ENCODE data around the gene IGF2R.
"Not testable (repeated sequence)": the region's sequence is repeated elsewhere in the genome, so short reads cannot be mapped to it uniquely, and the experiment has no call there.

IGF2R gene

GRCh38 chr6:159968295-159969203 is at the start of gene IGF2R:
TSS of gene IGF2R (plus strand) at chr6:159969082. CDS start at chr6:159969247, 165 bp downstream.
- peak within 1 kb of the TSS; percentile 75 for H3K4me3 ChIP-seq (ENCODE audit: low read depth, low read length)
- DNase-seq (ENCODE audit: low read depth): peak; percentile 70

- no peak overlapping the region for H3K4me3 ChIP-seq (ENCODE audit: low read depth, low read length)
- DNase-seq (ENCODE audit: low read depth): no peak
These were observed 49.1 kb upstream of the IGF2R start for GRCh38 chr6:159919800-159920199.

GRCh38 chr6:159924150-159924549 is 44.7 kb upstream of the IGF2R start:
- DNase-seq (ENCODE audit: low read depth); H3K4me3 ChIP-seq (ENCODE audit: low read depth, low read length): not testable (repeated sequence)

GRCh38 chr6:159926542-159927203 is 42.2 kb upstream of the IGF2R start:
- no peak for DNase-seq (ENCODE audit: low read depth)
- H3K4me3 ChIP-seq (ENCODE audit: low read depth, low read length): no peak overlapping the region

- no peak overlapping the region for H3K4me3 ChIP-seq (ENCODE audit: low read depth, low read length)
- no peak for DNase-seq (ENCODE audit: low read depth)
These were observed 39.1 kb upstream of the IGF2R start for GRCh38 chr6:159929819-159930218.

- H3K4me3 ChIP-seq (ENCODE audit: low read depth, low read length): no peak overlapping the region
- DNase-seq (ENCODE audit: low read depth): no peak
These were observed 37.8 kb upstream of the IGF2R start for GRCh38 chr6:159931112-159931511.

GRCh38 chr6:159931846-159932245 is 37.0 kb upstream of the IGF2R start:
- H3K4me3 ChIP-seq (ENCODE audit: low read depth, low read length): no peak overlapping the region
- no peak for DNase-seq (ENCODE audit: low read depth)

- DNase-seq (ENCODE audit: low read depth): no peak
These were observed 35.8 kb upstream of the IGF2R start for GRCh38 chr6:159933077-159933476.

GRCh38 chr6:159934181-159934580 is 34.7 kb upstream of the IGF2R start:
- no peak for DNase-seq (ENCODE audit: low read depth)
- no peak overlapping the region for H3K4me3 ChIP-seq (ENCODE audit: low read depth, low read length)

More at GRCh38 chr6:159933077-159933476, 35.8 kb upstream of the IGF2R start:
- no peak overlapping the region for H3K4me3 ChIP-seq (ENCODE audit: low read depth, low read length)

- H3K4me3 ChIP-seq (ENCODE audit: low read depth, low read length): no peak overlapping the region
- DNase-seq (ENCODE audit: low read depth): no peak
These were observed 33.8 kb upstream of the IGF2R start for GRCh38 chr6:159935065-159935464.

GRCh38 chr6:159935633-159936032 is 33.2 kb upstream of the IGF2R start:
- DNase-seq (ENCODE audit: low read depth): no peak
- H3K4me3 ChIP-seq (ENCODE audit: low read depth, low read length): no peak overlapping the region

- no peak overlapping the region for H3K4me3 ChIP-seq (ENCODE audit: low read depth, low read length)
These were observed 29.3 kb upstream of the IGF2R start for GRCh38 chr6:159939591-159940016.

GRCh38 chr6:159941286-159942113 is 27.4 kb upstream of the IGF2R start:
- no peak for DNase-seq (ENCODE audit: low read depth)
- no peak overlapping the region for H3K4me3 ChIP-seq (ENCODE audit: low read depth, low read length)

More at GRCh38 chr6:159939591-159940016, 29.3 kb upstream of the IGF2R start:
- DNase-seq (ENCODE audit: low read depth): no peak

- peak; percentile 83 for DNase-seq (ENCODE audit: low read depth)
- no peak overlapping the region for H3K4me3 ChIP-seq (ENCODE audit: low read depth, low read length)
These were observed 25.7 kb upstream of the IGF2R start for GRCh38 chr6:159943101-159943632.

GRCh38 chr6:159943968-159944598 is 24.8 kb upstream of the IGF2R start:
- no peak overlapping the region for H3K4me3 ChIP-seq (ENCODE audit: low read depth, low read length)
- DNase-seq (ENCODE audit: low read depth): no peak

GRCh38 chr6:159945801-159946392 is 23.0 kb upstream of the IGF2R start:
- no peak for DNase-seq (ENCODE audit: low read depth)
- no peak overlapping the region for H3K4me3 ChIP-seq (ENCODE audit: low read depth, low read length)

- no peak overlapping the region for H3K4me3 ChIP-seq (ENCODE audit: low read depth, low read length)
- no peak for DNase-seq (ENCODE audit: low read depth)
These were observed 22.0 kb upstream of the IGF2R start for GRCh38 chr6:159946912-159947311.

GRCh38 chr6:159948199-159948598 is 20.7 kb upstream of the IGF2R start:
- no peak for DNase-seq (ENCODE audit: low read depth)
- no peak overlapping the region for H3K4me3 ChIP-seq (ENCODE audit: low read depth, low read length)

GRCh38 chr6:159951772-159952171 is 17.1 kb upstream of the IGF2R start:
- no peak overlapping the region for H3K4me3 ChIP-seq (ENCODE audit: low read depth, low read length)
- DNase-seq (ENCODE audit: low read depth): no peak

Measured in skeletal muscle cell (primary cell).